H1 (cell line): Measurements from ENCODE around the gene STK16. TPM values are rescaled to one million over a fixed set of nuclear protein-coding genes. Genes with fewer than 3 reads are reported as not detected.

Experiments used
- ASH2L ChIP-seq: fragments of 200-600, 300-600 bp; sonication (generic); IDR thresholded peaks from one replicate; pipeline ENCODE4 v1.7.1; 2017; ENCODE audit warnings: low read length
- BCL11A ChIP-seq, 2 experiments: IDR thresholded peaks; one replicate each; pipeline ENCODE4 v1.6.1; 2011; ENCODE audit warnings: low read depth in 2 of 2, low read length in 2 of 2, mild to moderate bottlenecking in 2 of 2
- CREB1 ChIP-seq: IDR thresholded peaks from 2 replicates; pipeline ENCODE4 v1.6.1; 2012; ENCODE audit warnings: inconsistent platforms
- EGR1 ChIP-seq: IDR thresholded peaks from 2 replicates; pipeline ENCODE4 v1.6.1; 2011; ENCODE audit warnings: low read depth, low read length, borderline replicate concordance
- EP300 ChIP-seq, 2 experiments: IDR thresholded peaks; 1 replicate in 1 of 2; 2 replicates in 1 of 2; pipeline ENCODE4 v1.6.1; 2011 to 2012; ENCODE audit warnings: low read depth in 2 of 2, low read length in 2 of 2, mild to moderate bottlenecking in 2 of 2, borderline replicate concordance in 1 of 2, inconsistent platforms in 1 of 2, moderate library complexity in 1 of 2
- GTF2F1 ChIP-seq: IDR thresholded peaks from 2 replicates; pipeline ENCODE4 v1.6.1; 2012; ENCODE audit warnings: low read depth, low read length, improper control_type of control experiment, borderline replicate concordance
- HDAC6 ChIP-seq: IDR thresholded peaks from one replicate; pipeline ENCODE4 v1.7.1; 2012; ENCODE audit warnings: low read depth, mild to moderate bottlenecking, inconsistent platforms, low read length, moderate library complexity
- JUND ChIP-seq: IDR thresholded peaks from 2 replicates; pipeline ENCODE4 v1.6.1; 2011; ENCODE audit warnings: mild to moderate bottlenecking, improper control_type of control experiment, low read length
- NRF1 ChIP-seq: IDR thresholded peaks from 2 replicates; pipeline ENCODE4 v1.6.1; 2011; ENCODE audit warnings: mild to moderate bottlenecking, low read depth, low read length, improper control_type of control experiment
- POLR2A ChIP-seq, 2 experiments: IDR thresholded peaks; 1 replicate in 1 of 2; 2 replicates in 1 of 2; pipeline ENCODE4 v1.6.1; 2011; ENCODE audit warnings: low read depth in 2 of 2, low read length in 2 of 2, mild to moderate bottlenecking in 2 of 2; ENCODE audit errors: control extremely low read depth in 1 of 2
- SAP30 ChIP-seq: fragments of 300-600 bp; sonication (generic); IDR thresholded peaks from 2 replicates; pipeline ENCODE4 v1.7.1; 2012; ENCODE audit warnings: low read length, moderate library complexity, mild to moderate bottlenecking, inconsistent platforms; ENCODE audit not compliant: insufficient read depth, insufficient replicate concordance
- SIX5 ChIP-seq: IDR thresholded peaks from 2 replicates; pipeline ENCODE4 v1.6.1; 2011; ENCODE audit warnings: mild to moderate bottlenecking, low read depth, low read length
- SUZ12 ChIP-seq: fragments of 200-600 bp; sonication (generic); IDR thresholded peaks from 2 replicates; pipeline ENCODE4 v1.6.1; 2012; ENCODE audit warnings: mild to moderate bottlenecking, inconsistent platforms, low read length, moderate library complexity, mixed read lengths
- TAF1 ChIP-seq: IDR thresholded peaks from 2 replicates; pipeline ENCODE4 v1.6.1; 2011; ENCODE audit warnings: mild to moderate bottlenecking, low read depth, low read length
- TCF12 ChIP-seq: IDR thresholded peaks from 2 replicates; pipeline ENCODE4 v1.6.1; 2011; ENCODE audit warnings: low read depth, mild to moderate bottlenecking, low read length
- YY1 ChIP-seq: IDR thresholded peaks from 2 replicates; pipeline ENCODE4 v1.6.1; 2011; ENCODE audit warnings: low read depth, mild to moderate bottlenecking, low read length
- ZNF274 ChIP-seq: IDR thresholded peaks from 2 replicates; pipeline ENCODE4 v1.7.0; 2012; ENCODE audit warnings: low read length, borderline replicate concordance; ENCODE audit errors: extremely low read depth
- polyA plus RNA-seq, 7 experiments: library from polyadenylated mRNA; depleted of rRNA in 3 of 7; stranded (reverse) in 5 of 7; unstranded in 2 of 7; fragments of >200 nt in 5 of 7; fragments of 200-250 nt in 2 of 7; gene quantifications; 1 replicate in 5 of 7; 2 replicates in 1 of 7; 4 replicates in 1 of 7; pipeline versions ENCODE4 v1.2.1 to v1.2.3, GENCODE V29; 2011 to 2013; ENCODE audit warnings: missing spikeins in 2 of 7, mixed read lengths in 2 of 7
- total RNA-seq: library from RNA; stranded (reverse); fragmentation: NEBNext Ultra II Directional; extraction: Animal tissue kit (Norgen Biotek cat#: 25700); gene quantifications from 2 replicates; pipeline ENCODE4 v1.2.1, GENCODE V29; 2021
- TF ChIP-seq, protein P1 (sequence below): IDR thresholded peaks from 2 replicates; pipeline ENCODE4 v1.6.1; 2012; ENCODE audit warnings: inconsistent platforms
- TF ChIP-seq, protein P2 (sequence below): IDR thresholded peaks from 2 replicates; pipeline ENCODE4 v1.6.1; 2011; ENCODE audit warnings: low read depth, mild to moderate bottlenecking, low read length; ENCODE audit not compliant: insufficient read depth
- TF ChIP-seq, protein P3 (sequence below): IDR thresholded peaks from 2 replicates; pipeline ENCODE4 v1.6.1; 2012; ENCODE audit warnings: low read length, inconsistent platforms
- TF ChIP-seq, protein P4 (sequence below): IDR thresholded peaks from 2 replicates; pipeline ENCODE4 v1.6.1; 2011; ENCODE audit warnings: low read length, improper control_type of control experiment

Gene STK16
- total and polyA plus RNA-seq, 2 of the 8 experiments (the other 6 are each of a cell fraction or from before 2014, with no cell fraction given): 21.3 to 51.4 TPM

DNA sequence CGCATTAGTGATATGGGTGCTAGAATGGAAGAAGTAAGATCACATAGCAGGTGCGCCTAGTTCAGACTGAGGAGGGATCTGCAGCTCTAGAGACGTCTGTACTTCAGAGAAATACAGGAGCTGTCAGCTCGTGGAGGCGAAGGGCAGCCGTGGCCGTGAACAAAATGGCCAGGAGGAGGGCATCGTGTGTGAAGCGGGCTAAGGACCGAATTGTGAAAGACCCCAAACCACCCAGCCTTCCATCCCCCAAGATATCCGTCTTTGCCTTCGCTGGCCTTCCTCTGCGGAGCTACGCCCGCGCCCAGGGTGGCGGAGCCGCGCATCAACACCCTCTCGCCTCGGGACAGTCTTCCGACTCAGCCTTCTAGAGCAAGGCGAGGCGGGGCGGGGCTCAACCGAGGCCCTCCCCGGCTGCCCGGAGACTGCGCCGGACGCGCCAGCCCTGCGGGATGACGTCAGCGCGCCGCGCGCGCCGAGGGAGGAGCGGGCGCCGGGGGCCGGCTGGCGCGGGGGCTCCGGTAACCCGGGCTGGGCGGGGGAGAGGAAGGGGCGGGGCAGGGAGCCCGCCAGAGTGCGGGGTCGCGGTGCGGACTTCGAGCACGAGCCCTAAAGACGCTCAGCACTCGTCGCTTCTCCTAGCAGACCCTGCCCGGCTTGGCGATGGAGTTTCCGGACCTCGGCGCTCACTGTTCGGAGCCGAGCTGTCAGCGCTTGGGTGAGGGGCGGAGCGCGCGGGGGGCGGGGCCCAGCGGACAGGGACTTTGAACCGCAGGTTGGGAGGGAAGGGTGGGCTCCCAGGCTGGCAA, 38.7 kb upstream of the STK16 start, which contains the start of gene ZFAND2B (continued):
- TF ChIP-seq SAP30 (peak; percentile 54), SUZ12 (no peak), POLR2A (IDR thresholded peaks at IDR 0.05; ENCODE audit: control extremely low read depth in 1 of 2, low read depth in 2 of 2, low read length in 2 of 2) (peak in 1 of 2 experiments; percentile 81; a peak in 2 of 3 replicates), NRF1 (peak; percentile 18), GTF2F1 (no peak), SIX5 (no peak), EP300 (IDR thresholded peaks at IDR 0.05; ENCODE audit: borderline replicate concordance in 1 of 2, low read depth in 2 of 2, low read length in 2 of 2) (no peak), ZNF274 (no peak), TAF1 (peak; percentile 88), HDAC6 (no peak), CREB1 (peak; percentile 87), ASH2L (peak; percentile 59), YY1 (no peak), EGR1 (no peak), TCF12 (no peak), JUND (peak; percentile 74), BCL11A (IDR thresholded peaks at IDR 0.05; ENCODE audit: low read depth in 2 of 2, low read length in 2 of 2) (no peak)
- TF ChIP-seq, protein P1, sequence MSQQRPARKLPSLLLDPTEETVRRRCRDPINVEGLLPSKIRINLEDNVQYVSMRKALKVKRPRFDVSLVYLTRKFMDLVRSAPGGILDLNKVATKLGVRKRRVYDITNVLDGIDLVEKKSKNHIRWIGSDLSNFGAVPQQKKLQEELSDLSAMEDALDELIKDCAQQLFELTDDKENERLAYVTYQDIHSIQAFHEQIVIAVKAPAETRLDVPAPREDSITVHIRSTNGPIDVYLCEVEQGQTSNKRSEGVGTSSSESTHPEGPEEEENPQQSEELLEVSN: no peak
- TF ChIP-seq, protein P2, sequence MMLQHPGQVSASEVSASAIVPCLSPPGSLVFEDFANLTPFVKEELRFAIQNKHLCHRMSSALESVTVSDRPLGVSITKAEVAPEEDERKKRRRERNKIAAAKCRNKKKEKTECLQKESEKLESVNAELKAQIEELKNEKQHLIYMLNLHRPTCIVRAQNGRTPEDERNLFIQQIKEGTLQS: no peak
- TF ChIP-seq, protein P3, sequence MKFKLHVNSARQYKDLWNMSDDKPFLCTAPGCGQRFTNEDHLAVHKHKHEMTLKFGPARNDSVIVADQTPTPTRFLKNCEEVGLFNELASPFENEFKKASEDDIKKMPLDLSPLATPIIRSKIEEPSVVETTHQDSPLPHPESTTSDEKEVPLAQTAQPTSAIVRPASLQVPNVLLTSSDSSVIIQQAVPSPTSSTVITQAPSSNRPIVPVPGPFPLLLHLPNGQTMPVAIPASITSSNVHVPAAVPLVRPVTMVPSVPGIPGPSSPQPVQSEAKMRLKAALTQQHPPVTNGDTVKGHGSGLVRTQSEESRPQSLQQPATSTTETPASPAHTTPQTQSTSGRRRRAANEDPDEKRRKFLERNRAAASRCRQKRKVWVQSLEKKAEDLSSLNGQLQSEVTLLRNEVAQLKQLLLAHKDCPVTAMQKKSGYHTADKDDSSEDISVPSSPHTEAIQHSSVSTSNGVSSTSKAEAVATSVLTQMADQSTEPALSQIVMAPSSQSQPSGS: no peak
- TF ChIP-seq, protein P4, sequence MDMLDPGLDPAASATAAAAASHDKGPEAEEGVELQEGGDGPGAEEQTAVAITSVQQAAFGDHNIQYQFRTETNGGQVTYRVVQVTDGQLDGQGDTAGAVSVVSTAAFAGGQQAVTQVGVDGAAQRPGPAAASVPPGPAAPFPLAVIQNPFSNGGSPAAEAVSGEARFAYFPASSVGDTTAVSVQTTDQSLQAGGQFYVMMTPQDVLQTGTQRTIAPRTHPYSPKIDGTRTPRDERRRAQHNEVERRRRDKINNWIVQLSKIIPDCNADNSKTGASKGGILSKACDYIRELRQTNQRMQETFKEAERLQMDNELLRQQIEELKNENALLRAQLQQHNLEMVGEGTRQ: no peak
